ENCODE measurements around the gene TGFBI.

Gene TGFBI

GRCh38 chr5:136001466-136001981, 27.3 kb upstream of the TGFBI start:
- no peak for DNase-seq (ENCODE audit: low read depth)

DNA sequence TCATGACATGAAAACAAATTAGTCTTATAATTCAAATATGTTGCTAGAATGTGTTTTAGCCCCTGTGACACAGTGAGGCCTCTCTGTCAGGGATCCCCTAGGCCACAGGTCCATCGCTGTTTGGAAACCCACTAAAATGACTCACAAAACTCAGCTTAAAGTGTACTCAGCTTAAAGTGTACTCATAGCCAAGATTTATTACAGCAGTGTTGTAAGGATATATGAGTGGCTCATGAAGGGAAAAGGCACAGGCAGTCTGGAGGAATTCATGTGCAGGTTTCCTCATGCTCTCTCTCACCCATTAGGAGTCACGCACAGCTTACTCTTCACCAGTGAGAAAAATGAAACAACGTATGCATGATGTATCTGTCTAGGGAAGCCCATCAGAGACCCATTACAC, 24.4 kb upstream of the TGFBI start:
- no peak for DNase-seq (ENCODE audit: low read depth)

DNA sequence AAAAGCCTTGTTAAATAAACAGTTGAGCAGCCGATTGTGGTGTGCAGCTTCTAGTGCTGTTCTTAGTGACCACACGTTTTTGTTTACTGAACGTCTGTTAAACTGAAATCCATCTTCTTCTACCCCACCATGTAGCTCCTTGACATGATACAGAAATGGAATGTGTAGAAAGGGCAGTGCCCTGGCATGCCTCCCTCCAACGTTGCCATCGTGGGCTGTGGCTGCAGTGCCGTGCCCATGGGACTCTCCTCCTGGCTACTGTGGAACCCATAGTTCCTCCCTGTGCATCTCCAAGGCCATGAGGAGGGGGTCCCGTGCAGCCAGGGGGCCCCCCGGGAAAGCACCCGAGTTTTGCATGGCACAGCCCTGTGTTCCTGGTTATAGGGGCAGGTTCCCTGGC, 23.3 kb upstream of the TGFBI start:
- DNase-seq (ENCODE audit: low read depth) = no peak

GRCh38 chr5:136006164-136006563, 22.6 kb upstream of the TGFBI start:
- DNase-seq (ENCODE audit: low read depth) = no peak

- DNase-seq (ENCODE audit: low read depth) = no peak
Measured at GRCh38 chr5:136006761-136007251, 22.0 kb upstream of the TGFBI start.

GRCh38 chr5:136007271-136007670, 21.5 kb upstream of the TGFBI start:
- no peak for DNase-seq (ENCODE audit: low read depth)

DNA sequence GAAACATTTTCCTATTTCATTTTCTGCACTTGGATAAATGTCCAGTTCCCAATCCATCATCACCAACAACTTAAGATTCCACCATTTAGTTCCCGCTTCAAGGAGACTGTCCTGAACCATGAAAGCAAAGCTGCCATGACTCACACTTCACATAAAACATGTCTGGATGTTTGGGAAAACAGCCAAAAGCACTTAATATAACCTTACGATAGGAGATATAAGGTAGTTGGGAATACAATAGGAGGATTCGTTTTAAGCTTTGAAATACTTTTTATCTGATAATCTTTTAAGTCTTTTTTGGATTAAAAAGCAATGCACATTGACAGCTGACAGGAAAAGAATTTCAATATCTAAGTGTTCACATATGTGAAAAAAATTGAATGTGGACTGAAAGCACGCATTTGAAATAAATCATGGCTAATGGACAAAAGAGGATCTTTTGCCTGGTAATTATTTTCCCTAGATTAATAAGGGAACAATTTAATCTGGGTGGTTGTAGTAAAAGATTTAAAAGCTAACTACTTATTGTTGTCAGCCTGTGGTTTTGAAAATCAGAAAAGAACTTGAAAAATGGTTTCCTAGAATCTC, 17.3 kb upstream of the TGFBI start:
- no peak for DNase-seq (ENCODE audit: low read depth)

GRCh38 chr5:136012041-136012804, 16.6 kb upstream of the TGFBI start:
- DNase-seq (ENCODE audit: low read depth) = no peak

DNA sequence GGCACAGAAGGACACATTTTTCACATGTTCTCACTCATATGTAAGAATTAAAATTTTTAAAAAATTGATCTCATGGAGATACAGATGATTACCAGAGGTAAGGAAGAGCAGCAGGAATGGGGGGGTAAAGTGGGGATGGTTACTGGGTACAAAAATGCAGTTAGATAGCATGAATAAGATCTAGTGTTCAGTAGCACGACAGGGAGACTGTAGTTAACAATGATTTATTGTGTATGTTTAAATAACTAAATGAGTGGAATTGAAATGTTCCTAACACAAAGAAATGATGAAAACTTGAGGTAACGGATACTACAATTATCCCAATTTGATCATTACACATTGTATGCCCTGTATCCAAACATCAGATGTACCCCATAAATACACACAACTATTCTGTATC, 15.2 kb upstream of the TGFBI start:
- DNase-seq (ENCODE audit: low read depth) = no peak

DNA sequence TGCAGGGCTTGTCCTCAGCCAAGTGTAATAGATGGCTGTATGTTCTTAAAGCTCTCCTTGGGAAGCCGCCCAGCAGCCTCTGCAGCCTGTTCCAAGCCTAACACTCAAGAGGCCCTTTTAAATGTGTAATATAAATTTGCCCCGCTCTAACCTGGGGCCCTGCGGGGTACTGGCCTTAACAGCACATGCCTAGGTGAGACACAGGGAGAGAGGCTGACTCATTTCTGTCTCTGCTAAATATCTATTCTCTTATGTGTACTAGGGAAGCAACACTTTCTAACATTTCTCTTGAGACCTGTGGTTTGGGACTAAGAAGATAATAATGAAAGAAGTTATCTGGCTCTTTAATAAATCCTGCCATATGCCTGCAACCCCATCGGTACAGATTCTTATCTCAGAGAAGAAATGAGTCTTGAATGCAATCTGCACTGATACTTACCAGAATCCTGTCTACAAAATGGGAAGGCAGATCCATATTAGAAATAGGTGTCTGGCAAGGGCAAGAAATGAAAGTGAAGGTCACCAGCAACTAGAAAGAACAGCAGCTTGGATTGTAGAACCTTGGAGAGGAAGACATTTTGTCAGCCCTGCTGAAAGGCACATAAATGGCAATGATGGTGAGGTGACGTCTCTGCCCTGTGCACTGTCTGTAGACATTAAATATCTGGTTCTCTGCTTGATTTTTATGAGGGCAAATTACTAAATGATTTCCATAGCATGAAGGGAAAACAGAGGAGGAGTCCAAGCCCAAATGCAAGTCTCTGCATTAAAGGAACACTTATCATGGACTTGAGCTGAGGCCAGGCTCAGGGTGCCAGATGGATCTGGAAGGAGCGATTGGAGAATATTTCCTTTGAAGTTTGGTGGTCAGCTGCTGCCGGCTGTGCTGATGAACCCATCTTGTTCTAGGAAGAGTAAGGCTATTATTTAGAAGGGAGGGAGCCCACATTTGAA, 14.5 kb upstream of the TGFBI start:
- DNase-seq (ENCODE audit: low read depth) = no peak

DNA sequence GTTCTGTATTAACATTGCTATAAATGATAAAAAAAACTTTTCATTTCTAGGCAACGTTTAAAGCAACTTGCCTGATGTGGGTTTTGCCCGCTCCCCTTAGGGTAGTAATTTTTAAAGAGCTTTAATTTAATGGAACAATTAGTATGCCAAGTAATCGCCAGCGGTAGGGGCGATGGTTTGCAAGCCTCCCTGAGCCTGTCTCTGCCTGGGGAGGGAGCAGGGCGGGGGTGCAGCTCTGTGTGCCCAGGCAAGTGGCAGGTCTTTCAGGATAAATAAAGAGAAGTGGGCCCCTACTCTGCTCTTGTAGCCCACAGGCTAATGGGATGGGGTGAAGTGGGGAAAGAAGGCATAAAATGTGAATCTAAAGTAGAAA, 13.8 kb upstream of the TGFBI start:
- no peak for DNase-seq (ENCODE audit: low read depth)

DNA sequence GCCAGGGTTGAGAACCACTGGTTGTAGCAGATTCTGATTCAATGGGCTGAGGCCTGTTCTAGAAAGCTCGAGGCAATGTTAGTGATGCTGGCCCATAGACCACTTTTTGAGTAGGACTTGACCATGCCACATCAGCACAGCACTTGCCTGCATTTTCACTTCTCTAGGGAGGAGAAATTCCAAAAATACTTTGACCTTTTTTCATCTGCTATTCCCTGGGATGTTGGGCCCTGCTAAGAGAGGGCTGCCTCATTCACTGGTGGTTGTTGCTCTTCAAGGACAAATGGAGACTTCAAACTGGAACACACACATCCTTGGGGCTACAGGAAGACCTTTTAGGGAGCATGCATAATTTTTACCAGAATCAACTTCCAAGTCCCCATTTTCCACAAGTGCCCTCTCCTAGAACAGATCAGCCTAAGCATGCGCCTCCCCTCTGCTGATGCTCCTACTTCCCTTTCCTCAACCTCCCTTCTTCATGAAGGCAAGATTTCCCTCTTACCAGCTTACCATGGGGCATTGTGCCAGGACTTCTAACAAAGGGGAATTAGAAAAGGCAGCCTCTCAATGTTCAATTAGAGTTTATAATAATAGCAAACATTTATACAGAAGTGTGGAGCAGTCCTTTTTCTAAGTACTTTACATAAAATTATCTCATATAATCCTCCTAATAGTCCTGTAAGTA, 12.7 kb upstream of the TGFBI start:
- no peak for DNase-seq (ENCODE audit: low read depth)

- no peak for DNase-seq (ENCODE audit: low read depth)
Measured at GRCh38 chr5:136016945-136017530, 11.8 kb upstream of the TGFBI start.

DNA sequence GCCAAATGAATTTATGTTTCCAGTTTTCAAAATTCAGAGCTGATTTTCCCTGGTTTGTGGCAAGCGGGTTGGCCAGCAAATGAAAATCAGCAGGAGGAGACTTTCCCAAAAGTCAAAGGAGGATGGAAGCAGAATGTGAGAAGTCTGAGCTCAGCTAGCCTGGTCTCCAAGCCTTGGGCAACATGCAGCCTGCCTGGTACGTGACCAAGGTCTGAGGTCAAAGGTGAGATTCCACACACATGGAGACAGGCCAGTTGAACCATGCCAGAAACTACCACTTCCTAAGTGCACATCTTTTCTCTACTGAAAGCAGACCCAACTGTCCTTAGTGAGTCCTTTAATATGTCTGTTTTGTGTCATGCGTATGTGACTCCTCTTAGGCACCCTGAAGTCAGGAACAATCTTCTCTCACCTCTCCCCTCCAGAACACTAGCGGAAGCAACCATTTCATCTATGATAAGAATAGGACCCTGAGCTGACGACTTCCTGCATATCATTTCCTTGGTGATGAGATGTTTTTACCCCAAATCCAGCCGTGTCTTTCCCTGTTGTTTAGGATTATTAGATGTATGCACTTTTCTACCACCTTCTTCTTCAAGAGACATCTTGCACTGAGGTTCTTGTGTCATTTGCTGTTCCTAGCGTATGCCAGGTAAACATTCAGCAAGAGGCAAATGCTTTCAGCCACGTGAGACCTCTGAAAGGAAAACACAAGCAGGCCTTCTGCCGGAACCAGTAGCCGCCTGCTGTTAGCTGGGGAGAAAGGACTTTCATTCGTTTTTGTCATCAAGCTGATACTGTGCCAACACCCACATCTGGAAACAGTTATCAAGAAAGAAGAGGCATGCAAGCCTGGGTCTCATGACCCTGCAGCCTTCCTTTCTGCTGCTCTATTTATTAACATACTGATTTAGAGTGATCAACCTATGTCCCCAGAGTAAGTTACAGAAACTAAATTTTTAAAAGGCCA, 9.7 kb upstream of the TGFBI start:
- no peak for DNase-seq (ENCODE audit: low read depth)

- DNase-seq (ENCODE audit: low read depth) = no peak
Measured at GRCh38 chr5:136020001-136020382, 8.8 kb upstream of the TGFBI start.

DNA sequence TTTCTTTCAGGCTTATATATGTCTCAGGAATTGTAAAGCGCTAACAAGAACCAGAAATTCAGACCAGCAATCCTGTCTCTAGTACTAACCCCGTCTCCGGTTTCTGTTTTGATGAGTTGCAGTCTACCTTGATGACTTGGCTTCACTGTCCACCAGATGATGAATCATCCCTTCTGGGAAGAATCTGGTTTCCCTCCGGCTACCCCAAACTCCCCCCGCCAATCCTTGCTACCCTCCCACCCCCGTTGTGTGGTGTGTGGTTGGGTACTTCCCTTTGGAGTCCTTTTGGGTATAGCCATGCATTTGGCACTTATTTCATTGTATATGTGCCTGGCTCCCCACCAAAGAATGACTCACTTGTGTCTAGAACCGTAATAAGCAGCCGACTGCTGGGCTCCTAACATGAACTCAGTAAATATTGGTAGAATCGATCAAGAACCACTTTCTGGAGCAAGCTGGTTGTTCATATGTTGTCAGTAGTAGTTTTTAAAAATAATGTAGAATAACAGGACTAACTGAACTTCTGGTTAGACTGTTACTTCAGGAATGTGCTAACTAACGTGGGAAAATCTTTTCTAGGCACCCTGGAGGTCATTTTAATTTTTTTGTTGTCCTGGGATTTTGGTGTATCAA, 8.3 kb upstream of the TGFBI start:
- DNase-seq (ENCODE audit: low read depth) = no peak

DNA sequence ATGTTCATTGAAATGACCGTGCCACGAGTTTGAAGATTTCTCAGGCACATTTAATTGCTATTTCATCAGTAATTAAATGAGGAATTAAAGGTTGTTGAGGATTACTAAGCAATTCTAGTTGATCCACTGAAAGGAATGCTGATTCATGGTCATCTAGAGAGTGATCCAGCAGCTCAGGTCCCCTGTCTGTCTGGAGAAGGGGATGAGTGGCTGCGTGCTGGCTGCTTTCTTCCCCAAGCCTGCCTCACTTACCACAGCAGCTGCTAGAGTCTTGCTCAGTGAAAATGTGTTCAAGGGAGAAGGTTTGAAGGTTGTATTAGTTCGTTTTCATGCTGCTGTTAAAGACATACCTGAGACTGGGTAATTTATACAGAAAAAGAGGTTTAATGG, 7.8 kb upstream of the TGFBI start:
- no peak for DNase-seq (ENCODE audit: low read depth)

DNA sequence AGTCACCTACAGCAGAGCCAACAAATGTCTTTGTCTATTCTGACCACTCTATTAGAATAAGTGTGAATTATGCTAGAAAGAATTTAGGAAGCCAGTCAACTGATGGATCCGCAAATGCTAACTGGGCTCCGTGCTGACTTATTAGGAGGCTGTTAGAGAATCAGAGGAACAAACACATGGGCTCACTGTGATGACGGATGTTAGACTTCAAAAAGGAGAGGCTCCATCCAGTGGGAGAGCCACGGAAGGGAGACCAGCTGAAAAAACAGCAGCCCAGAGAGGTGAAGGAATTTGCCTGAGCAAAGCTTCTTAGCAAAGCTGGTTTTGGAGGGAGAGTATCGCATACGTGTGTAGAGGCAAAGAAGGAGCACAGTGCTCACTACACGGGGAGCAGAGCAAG, 5.8 kb upstream of the TGFBI start:
- no peak for DNase-seq (ENCODE audit: low read depth)

DNA sequence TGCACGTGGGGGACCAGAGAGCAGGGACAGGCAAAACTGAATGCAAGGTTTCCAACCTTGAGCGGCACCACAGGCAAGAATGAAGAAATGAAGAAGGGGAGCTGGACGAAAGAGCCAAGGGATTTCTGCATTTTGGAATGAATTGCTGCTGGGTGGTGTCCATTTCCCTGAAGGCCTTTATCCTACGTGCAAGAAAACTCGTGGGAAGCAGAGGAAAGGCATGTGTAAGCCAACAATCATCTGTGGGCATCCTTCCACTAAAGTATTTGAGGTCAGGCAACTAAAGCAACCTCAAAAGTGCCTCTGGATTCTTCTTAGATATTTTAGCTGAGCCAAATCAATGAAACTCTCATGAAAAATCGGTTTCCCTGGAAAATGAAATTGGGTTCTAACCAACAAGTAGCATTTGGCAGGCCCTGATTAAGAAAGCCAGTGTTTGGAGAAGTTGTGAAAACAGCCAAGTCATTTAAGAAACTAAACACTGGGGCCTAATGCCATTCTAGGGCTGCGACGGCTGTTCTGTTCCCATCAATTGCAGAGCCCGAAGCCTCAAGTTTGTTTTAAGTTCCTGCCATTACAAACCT, 4.7 kb upstream of the TGFBI start:
- no peak for DNase-seq (ENCODE audit: low read depth)

All from T follicular helper cell (primary cell).